ENCODE results near the gene SNED1.

Gene SNED1

GRCh38 chr2:241122376-241123002 is 124.1 kb downstream of the SNED1 start:
- H3K9me3 ChIP-seq (ENCODE audit: control insufficient read depth, low read length), result no peaks in the 10 kb centered on the region
- no peak overlapping the region for H3K4me3 ChIP-seq (ENCODE audit: low read depth, low read length)
- TF ChIP-seq CTCF (IDR thresholded peaks at IDR 0.05), result no peak

DNA sequence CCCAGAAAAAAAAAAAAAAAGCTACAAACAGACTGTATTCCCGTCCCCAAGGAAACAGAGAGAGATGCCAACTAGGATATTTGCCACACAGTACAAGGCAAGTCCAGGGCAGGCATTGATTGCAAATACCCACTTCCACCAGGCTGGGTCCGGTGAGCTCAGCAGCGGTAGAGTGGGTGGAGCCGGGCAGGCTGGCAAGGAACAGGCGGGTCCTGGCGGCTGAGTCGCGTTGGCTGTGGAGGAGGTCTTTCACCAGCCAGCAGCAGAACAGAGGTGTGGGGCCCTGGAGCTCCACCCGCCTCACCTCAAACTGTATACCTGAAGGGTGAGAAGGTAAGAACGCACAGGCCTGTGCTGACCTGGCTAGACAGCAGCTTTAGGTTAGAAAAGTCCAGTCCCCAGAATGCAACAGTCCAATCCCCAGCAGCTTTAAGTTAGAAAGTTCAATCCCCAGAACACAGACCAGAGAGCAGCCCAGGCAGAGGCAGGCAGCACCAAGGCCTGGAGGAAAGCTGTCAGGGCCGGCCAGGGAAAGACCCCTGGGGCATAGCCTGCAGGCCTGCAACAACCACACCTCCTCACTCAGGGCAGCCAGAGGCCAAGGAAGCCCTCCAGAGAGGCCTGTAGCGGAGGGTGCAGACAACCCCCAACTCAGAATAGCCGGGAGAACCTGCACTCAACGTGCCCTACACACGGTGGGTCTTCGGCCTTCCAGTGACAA is 125.6 kb downstream of the SNED1 start:
- TF ChIP-seq CTCF (IDR thresholded peaks at IDR 0.05), result no peak

More at GRCh38 chr2:241122376-241123002, 124.1 kb downstream of the SNED1 start:
- no peaks in the 10 kb centered on the region for H3K79me2 ChIP-seq
- no peaks in the 10 kb centered on the region for H3K4me1 ChIP-seq
- no peaks in the 10 kb centered on the region for H3K27me3 ChIP-seq (ENCODE audit: control insufficient read depth, insufficient read depth, low read length)
- H3K4me2 ChIP-seq (ENCODE audit: low read length), result no peak overlapping the region
- no peak overlapping the region for H3K9ac ChIP-seq
- no peak overlapping the region for H3K27ac ChIP-seq
- no peak overlapping the region for H2AFZ ChIP-seq
- H3K36me3 ChIP-seq (ENCODE audit: control insufficient read depth, insufficient read depth, low read length), result no peaks in the 10 kb centered on the region

DNA sequence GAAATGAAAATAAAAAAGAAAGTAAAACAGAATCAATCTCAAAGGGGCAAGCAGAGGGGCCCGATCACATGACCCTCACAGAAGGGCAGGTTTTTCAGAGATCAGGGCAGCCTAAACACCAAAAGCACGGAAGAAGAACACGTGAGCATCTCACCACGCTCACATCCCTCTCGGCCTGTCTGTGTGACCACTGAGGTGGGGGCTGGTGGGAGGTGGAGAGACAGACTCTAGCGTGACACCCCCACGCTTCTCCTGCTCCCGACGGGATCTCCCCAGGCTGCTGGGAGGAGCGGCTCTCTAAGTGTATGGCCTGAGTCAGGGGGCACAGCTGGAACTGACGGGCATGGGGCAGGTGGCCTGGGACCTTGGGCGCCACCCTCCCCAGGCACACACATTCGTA is 127.2 kb downstream of the SNED1 start:
- H3K4me2 ChIP-seq (ENCODE audit: low read length), result no peak overlapping the region

More for the DNA sequence above, 125.6 kb downstream of the SNED1 start:
- Histone ChIP-seq H3K27me3 (ENCODE audit: control insufficient read depth, insufficient read depth, low read length) (no peaks in the 10 kb centered on the region), H3K4me1 (no peaks in the 10 kb centered on the region), H3K9me3 (ENCODE audit: control insufficient read depth, low read length) (no peaks in the 10 kb centered on the region), H3K79me2 (no peaks in the 10 kb centered on the region), H3K36me3 (ENCODE audit: control insufficient read depth, insufficient read depth, low read length) (no peaks in the 10 kb centered on the region), H2AFZ (no peak overlapping the region), H3K27ac (no peak overlapping the region), H3K9ac (no peak overlapping the region), H3K4me3 (ENCODE audit: low read depth, low read length) (no peak overlapping the region), H3K4me2 (ENCODE audit: low read length) (no peak overlapping the region)

DNA sequence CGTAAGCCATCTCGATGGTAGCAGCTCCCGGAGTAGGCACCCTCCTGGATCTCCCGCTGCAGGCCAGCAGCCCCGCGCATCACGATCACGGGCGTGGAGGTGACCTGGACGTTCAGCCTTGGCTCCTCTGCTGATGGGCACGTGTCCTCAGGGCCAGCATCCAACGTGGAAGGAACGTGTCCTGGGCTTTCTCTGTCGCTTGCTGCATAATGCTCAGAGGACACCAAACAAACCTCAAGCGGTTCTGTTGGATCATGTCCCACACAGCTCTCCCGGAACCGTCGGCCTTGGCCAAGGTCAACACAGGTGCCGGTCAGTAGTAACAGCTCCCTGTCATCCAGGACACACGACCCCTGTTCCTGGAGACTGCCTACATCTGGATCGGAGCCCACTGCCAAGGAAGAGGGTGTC is 127.8 kb downstream of the SNED1 start:
- no peaks in the 10 kb centered on the region for H3K4me1 ChIP-seq
- no peak overlapping the region for H3K4me2 ChIP-seq (ENCODE audit: low read length)
- H3K4me3 ChIP-seq (ENCODE audit: low read depth, low read length), result no peak overlapping the region
- H2AFZ ChIP-seq, result no peak overlapping the region
- no peaks in the 10 kb centered on the region for H3K36me3 ChIP-seq (ENCODE audit: control insufficient read depth, insufficient read depth, low read length)
- no peaks in the 10 kb centered on the region for H3K27me3 ChIP-seq (ENCODE audit: control insufficient read depth, insufficient read depth, low read length)
- TF ChIP-seq CTCF (IDR thresholded peaks at IDR 0.05), result no peak
- H3K9ac ChIP-seq, result no peak overlapping the region
- H3K27ac ChIP-seq, result no peak overlapping the region
- H3K79me2 ChIP-seq, result no peaks in the 10 kb centered on the region
- no peaks in the 10 kb centered on the region for H3K9me3 ChIP-seq (ENCODE audit: control insufficient read depth, low read length)

More for the DNA sequence above, 127.2 kb downstream of the SNED1 start:
- Histone ChIP-seq H3K36me3 (ENCODE audit: control insufficient read depth, insufficient read depth, low read length) (no peaks in the 10 kb centered on the region), H3K79me2 (no peaks in the 10 kb centered on the region), H3K9ac (no peak overlapping the region), H3K4me1 (no peaks in the 10 kb centered on the region), H3K27ac (no peak overlapping the region), H3K27me3 (ENCODE audit: control insufficient read depth, insufficient read depth, low read length) (no peaks in the 10 kb centered on the region), H2AFZ (no peak overlapping the region), H3K9me3 (ENCODE audit: control insufficient read depth, low read length) (no peaks in the 10 kb centered on the region), H3K4me3 (ENCODE audit: low read depth, low read length) (no peak overlapping the region)
- TF ChIP-seq CTCF (IDR thresholded peaks at IDR 0.05), result no peak
